Right hindlimb (tissue), 1 donor: ENCODE measurements around the gene UVRAG.

Experiments used
- DNase-seq: peaks from one replicate; pipeline ENCODE4 v3.0.0-alpha.2; 2018

UVRAG gene

DNA sequence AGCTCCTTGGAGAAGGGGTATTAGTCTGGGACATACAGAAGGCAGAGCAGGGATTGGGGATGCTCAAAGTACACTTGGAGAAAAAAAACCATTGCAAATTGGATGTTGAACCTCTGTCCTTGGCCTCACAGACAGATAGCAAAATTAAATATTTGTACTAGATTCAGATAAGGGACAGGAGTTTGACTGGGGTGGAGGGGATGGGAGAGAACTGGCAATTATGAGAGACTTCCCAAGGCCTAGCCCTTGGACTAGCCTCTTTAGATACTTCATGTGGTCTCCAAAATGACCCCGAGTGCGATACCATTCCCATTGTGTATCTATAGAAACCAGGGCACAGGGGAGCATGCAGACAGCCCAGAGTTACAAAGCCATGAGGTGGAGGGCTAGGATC, 30.9 kb upstream of the UVRAG start:
- DNase-seq = no peak

DNA sequence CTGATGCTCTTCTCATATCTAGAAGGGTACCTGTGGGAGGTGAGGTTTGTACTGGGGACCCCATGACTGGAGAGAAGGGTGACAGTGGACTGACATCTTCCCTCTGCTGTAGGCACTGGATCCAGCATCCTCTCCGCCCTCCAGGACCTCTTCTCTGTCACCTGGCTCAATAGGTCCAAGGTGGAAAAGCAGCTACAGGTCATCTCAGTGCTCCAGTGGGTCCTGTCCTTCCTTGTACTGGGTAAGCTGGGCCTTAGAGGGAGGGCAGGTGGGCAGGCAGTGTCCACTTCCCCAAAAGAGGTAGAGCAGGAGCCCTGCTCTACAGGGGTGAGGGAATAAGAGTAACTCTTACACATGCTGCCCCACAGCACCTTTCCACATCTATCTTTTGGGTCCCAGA, 30.5 kb upstream of the UVRAG start:
- no peak for DNase-seq

DNA sequence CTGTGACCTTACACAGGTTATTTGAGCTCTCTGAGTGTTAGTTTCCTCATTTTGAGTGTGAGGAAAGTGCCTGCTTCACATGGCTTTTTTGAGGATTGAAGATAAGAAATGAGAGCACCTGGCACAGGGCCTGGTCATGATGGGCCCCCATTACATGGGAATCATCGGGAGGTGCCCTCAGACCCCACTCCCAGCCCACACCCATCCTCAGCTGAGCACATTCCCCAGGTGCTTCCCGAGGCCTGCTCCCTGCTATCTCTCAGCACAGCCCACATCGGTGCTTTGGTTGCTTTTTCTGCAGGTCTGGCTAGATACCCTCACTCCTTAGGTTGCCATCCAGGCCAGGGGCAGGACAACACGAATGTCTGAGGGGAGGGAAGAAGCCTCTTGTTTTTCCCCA, 29.8 kb upstream of the UVRAG start:
- no peak for DNase-seq

DNA sequence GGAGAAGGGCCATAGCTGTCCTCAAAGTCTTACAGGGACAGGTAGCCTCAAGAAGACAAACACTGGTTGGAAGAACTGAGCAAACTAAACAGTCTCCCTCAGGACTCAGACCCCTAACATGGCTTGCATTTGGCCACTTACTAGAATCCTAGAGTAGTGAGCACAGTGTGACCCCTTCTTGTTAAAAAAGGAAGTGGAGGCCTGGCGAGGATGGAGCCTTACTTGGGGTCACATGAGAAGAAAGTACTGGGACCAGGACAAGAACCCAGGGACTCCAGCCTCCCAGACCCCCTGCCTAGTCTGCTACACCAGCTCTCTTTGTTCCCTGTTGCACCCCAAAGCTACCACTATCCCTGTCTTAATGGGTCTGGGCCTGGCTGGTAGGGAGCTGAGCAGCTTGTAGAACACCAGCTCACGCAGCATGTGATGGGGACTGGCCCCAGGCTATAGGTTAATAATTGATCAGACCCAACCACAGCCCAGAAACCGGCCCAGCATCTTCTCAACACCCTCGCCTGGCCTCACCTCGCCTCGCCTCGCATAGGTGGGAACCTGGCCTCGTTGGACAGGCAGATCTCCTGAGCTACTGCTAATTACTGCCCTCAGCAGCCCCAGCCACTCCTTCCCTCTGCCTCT, 28.8 kb upstream of the UVRAG start:
- no peak for DNase-seq

DNA sequence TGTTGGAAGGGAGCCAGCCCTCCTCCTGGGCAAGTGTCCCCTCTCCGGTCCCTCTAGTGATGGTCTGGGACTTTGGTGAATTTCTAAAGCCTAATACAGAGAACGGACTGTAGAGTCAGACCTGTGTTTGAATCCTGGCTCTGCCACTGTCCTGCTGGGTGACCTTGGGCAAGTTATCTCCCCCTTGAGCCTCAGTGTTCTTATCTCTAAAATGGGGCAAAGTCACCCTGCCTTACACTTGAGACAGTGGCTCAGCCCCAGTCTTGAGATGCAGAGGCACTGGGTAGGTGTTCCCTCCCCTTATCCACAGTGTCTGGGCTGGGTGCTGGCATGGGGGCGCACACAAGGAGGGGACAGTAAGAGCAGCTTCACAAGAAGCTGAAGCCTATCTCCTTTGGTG, 25.5 kb upstream of the UVRAG start:
- no peak for DNase-seq

DNA sequence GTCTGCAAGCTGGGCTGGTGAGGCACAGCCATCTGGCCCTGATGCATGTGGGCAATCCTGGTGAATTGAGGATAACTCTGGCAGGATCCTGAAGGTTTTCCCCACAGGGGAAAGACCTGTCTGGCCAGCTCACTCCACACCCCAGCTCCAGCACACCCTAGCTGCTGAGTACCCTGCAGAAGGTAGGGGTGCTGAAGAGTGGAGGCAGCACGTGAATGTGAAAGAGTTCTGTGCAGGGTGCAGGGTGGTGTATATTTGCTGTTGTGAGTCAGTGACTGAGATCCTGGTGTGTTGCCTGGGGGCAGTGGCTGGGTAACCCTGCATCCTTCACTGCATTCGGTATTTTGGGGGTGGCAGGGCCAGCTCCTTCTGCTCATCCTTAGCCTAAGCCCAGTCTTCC, 24.0 kb upstream of the UVRAG start:
- no peak for DNase-seq

DNA sequence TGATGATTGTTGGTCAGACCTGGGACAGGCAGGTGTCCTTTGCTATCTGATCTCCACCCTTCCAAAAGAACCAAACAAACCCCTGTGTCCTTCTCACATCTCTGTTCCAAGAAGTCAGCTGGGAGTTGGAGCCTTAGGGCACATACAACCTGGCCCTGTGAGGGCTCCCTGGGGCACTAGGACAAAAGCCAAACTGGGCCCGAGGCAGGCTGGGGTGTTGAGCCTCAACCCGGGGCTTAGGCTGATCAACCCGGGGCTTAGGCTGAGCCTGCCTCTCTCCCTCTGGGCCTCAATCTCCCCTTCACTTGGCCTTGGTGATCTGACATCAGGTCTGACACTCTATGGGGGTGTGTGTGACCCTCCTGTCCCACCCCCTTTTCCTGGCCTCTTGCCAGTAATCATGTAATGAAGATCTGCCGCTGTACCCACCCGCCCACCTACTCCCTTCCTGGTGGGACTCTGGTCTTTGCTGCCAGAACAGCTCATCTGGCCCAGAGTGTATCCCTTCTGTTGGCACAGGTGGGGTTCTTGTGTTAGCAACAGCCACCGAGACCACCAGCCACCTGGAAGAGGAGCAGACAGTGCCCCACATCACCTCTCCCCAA, 22.8 kb upstream of the UVRAG start:
- DNase-seq = no peak

DNA sequence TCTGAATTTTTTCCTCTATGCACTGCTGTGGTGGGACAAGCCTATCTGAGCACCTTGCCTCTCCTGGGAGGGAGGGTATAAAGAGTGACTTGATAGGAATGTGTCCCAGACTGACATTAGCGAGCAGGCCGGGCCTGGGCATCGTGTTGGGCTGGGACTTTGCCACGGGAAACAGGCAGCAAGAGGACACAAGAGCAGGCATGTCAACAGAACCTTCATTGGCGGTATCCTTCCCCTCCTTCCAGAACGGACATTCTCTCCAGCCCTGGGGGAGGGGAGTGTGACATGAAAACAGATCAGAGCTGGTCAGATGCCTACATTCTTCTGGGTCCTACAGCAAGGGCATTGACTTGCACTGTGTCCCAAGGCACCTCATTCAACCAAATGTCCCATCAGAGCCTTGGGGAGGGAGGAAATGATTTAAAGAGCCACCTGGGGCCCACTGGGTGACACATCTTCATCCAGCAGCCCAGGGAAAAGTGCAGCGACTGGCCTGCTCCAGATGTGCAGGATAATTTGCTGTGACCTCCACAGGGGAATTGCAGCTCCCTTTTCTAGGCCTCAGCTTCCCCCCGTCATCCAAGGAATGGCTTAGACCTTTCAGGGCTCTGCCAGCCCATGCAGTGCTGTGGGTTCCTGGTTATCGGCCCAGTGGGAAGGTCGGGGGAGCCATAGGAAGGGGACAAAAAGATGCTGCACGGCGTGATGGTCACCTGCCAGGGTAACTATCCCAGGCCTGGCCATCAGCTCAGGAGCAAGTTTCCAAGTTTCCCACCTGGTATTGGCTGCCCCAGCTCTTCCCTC, 21.8 kb upstream of the UVRAG start:
- DNase-seq = no peak

DNA sequence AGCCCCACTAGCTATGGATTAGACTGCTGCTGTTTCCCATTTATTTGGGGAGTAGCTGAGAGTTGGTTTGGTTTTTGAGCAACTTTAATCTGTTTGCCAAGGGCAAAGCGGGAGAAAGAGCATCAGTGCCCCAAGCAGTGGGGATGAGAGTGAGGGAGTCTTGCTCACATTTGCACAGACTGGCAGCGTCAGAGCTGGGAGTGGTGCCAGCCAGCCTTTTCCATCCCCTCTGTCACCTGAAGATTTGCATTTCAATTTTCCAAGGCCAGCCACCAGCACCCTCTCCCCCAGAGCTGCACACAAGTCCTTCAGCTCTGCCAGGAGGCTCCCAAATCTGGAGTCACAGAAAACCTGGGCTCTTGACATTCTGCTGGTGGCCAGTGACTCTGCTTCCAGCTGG, 21.0 kb upstream of the UVRAG start:
- DNase-seq = no peak

DNA sequence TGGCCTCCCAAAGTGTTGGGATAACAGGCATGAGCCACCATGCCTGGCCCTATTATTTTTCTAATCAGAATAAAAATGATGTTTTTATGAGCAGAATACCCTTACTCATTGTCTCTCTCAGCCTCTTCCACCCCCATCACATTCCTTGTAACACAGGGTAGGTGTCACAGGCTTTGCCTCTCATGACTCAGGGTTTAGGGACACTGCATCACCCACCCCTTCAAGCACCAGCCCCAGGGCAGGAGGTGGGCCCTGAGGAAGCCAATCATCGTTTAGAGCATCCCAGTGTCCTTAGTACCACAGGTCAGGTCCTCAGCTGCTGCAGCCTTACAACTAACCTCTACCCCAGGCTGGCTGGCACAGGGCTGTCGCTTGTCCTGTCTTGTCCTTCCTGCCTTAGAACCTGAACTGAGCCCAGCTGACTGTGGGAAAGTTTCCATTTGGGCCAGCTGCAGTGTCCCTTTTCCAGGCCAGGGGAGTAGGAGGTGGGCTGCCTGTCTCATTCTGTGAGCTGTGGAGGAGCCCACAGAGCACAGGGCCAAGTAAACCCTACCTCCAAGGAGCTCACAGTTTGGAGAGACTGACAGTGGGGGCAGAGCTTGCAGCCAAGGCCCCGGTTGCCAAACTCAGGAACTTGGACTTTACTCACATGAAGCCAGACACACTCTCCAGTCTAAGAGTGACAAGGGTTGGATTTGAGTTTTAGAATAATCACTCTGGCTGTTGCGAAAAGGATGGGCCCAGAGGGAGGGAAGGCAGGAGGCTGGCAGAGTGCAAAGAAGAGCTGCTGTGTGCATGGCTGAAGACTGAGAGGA, 19.5 kb upstream of the UVRAG start:
- DNase-seq = no peak

DNA sequence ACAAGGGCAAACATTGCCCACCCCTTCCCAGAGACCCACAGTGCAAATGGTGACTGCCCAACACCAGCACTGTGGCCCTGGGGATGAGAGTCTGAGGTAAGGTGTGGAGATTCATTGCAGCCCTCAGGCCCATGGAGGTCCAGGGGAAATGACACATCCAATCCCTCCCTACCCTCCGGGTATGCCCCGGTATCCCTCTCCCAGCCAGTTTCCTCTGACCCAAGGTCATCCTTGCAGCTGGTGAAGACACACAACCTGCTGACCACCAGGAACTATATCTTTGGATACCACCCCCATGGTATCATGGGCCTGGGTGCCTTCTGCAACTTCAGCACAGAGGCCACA, 18.9 kb upstream of the UVRAG start:
- no peak for DNase-seq

DNA sequence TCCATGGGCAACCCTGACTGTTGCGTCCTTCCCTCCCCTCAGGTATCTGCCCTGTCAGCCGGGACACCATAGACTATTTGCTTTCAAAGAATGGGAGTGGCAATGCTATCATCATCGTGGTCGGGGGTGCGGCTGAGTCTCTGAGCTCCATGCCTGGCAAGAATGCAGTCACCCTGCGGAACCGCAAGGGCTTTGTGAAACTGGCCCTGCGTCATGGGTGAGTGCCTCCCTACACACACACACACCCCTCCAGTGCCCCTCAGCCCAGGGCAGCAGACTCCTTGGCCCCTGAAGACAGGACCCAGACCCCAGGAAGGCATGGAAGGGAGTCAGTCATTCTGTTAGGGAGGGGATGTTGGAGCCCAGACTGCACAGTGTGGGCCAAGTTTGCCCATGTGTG, 17.9 kb upstream of the UVRAG start:
- DNase-seq = no peak

DNA sequence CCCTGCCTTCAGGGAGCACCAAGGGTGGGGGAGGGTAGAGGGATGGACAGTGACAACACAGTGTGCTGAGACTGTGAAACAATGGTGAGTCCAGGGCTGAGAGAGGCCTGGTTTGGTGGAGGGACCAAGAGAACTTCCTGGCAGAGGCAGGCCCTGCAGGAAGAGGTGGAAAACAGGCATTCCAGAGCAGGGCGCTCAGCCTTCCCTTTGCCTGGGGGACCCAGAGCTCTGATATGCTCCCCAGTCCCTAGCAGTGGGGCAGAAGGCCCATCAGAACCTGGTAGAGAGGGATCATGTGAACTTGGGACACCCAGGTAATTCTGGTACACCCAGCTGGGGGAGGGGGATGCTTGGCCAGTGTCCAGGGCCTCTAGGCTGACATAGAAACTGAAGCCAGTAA, 17.2 kb upstream of the UVRAG start:
- DNase-seq = no peak

DNA sequence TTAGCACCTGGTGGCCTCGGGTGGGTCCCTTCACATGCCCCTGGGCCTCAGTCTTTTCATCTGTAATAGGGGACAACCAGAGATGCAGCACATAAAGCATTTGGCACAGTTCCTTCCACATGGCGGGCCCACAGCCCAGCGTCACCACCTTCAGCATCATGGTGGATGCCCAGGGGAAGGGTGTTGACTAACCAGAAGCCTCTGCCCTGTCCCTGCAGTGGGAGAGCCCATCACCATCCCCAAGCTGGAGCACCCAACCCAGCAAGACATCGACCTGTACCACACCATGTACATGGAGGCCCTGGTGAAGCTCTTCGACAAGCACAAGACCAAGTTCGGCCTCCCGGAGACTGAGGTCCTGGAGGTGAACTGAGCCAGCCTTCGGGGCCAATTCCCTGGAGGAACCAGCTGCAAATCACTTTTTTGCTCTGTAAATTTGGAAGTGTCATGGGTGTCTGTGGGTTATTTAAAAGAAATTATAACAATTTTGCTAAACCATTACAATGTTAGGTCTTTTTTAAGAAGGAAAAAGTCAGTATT, 14.8 kb upstream of the UVRAG start:
- no peak for DNase-seq

DNA sequence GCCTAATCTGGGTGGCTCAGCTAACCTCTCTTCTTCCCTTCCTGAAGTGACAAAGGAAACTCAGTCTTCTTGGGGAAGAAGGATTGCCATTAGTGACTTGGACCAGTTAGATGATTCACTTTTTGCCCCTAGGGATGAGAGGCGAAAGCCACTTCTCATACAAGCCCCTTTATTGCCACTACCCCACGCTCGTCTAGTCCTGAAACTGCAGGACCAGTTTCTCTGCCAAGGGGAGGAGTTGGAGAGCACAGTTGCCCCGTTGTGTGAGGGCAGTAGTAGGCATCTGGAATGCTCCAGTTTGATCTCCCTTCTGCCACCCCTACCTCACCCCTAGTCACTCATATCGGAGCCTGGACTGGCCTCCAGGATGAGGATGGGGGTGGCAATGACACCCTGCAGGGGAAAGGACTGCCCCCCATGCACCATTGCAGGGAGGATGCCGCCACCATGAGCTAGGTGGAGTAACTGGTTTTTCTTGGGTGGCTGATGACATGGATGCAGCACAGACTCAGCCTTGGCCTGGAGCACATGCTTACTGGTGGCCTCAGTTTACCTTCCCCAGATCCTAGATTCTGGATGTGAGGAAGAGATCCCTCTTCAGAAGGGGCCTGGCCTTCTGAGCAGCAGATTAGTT, 14.2 kb upstream of the UVRAG start:
- DNase-seq = no peak

DNA sequence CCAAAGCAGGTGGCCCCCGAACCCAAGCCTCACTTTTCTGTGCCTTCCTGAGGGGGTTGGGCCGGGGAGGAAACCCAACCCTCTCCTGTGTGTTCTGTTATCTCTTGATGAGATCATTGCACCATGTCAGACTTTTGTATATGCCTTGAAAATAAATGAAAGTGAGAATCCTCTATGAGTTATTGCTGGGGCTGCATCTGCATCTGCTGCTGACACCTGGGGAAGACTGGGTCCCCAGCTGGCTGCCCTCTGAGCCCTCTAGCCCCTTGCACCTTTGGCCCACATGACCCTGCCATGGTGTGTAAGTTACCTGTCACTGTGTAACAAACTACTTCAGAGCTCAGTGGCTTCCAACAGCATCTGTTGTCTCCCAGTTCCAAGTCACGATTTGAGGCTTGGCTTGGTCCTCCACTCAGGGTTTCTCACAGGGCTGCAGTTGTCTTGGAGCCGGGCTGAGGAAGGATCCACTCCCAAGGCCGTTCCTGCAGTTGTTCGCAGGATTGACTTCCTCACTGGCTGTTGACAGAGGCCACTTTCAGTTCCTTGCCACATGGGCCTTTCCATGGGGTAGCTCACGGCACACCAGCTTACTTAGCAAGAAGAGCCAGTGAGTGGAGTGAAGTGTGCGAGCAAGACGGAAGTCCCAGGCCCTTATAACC, 13.5 kb upstream of the UVRAG start:
- DNase-seq = no peak

DNA sequence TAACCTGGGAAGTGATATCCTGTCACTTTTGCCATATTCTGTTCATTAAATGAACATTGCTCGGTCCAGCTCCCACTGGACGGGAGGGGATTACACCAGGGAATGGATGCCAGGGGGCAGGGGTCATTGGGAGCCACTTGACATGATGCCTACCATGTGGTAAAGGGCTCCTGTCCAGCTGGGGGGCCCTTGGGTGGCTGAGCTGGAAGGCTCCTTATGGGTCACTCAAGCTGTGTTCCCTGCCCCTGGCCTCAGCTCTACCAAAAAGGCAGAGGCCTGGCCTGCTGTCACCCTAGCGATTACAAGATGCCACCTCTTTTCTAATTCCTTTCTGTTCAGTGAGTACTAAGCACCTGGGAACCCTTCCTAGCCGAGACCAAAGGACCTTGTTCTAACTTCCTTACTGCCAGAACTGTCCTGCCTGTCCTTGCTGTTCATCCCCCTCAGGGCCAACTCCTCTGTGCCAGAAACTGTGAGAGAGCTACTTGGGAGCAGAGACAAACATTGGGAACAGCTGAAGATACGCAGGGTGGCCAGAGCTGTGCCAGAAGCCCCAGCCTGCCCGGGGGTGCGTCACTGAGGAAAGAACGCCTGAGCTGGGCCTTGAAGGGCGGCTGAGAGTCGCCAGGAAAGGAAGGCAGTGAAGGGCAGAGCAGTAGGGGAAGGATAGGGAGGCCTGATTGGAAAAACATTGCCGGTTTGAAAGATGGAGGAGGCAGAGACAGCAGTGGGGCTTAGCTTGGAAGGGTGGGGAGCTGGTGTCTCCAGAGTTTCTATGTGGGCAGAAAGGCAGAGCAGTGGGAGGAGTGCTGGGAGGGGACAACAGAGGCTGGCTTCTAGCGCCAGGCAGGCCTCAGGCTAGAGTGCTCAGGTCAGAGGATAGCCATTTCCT, 12.7 kb upstream of the UVRAG start:
- DNase-seq = no peak

DNA sequence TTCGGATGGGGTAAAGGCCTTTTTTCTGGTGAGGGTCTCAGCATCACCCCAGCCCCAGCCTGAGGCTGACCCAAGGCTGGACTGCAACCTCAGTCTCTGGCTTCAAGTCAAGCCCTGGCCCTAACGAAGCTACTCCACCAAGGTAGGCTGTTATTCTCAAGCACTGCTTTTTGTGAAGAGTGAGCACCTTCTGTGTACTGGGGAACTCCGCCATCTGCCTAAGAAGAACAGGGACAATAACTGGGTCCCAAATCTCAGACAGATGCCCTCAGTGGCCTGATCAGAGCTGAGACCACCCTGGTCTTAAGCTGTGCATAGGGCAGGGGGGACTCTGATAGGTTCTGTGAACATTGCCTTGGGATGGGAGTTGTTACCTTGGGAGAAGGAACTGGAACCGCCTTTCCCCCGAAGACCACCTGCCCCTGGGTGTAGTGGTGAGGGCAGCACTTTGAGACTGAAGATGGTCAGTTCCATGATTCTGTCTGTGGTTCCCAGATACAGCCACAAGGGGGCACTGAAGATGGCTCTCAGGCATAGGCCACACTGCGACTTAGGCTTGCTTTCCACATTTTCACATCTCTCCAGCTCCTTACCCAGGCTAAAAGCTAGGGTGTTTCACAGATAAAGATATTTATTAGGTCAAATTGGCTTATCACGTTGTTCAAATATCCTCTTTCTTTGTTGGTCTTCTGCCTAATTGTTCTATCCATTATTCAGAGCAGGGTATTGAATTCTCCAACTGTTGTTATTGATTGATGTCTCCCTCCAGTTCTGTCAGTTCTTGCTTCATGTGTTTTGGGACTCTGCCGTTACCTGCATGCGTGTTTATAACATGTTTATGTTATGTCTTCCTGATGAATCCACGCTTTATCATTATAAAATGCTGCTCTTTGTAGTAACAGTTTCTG, 11.8 kb upstream of the UVRAG start:
- DNase-seq = peak; percentile 68

DNA sequence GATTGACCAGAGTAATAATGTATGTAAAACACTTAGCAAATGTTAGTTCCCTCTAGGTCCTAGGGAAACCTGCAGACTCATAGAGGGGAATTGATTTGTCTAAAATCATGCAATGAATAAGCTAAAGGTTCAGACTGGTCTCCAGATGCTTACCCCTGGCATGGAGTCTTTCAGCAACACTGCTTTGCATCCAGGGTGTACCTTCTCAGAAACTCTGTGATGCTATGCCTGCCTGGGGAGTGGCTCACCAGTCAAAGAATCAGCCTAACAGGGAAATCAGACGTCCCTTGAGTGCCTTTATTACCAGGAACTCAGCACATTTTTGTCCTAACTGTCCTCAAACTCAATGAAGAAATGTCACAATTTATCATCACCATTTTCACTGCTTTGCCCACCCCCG, 5.9 kb upstream of the UVRAG start:
- no peak for DNase-seq

DNA sequence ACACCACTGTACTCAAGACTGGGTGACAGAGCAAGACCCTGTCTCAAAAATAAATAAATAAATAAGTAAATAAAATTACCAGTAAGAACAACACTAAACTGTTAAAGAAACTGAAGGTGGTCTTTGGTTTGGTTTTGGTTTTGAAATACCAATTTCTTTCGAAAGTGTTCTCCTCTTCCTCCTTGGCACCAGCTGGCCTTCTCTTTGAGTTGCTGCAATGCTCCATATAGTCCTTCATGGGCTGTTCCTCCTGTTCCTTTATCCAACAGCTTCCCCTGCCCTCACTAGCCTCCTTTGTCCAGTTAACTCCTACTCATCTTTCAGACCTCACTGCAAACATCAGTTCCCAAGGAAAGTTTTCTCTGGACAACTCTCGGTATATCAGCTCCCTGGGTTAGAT, 5.0 kb upstream of the UVRAG start:
- no peak for DNase-seq
